NCI-H226 (cell line): Measurements from ENCODE around the gene YPEL3.
"Not testable (repeated sequence)": the region's sequence is repeated elsewhere in the genome, so short reads cannot be mapped to it uniquely, and the experiment has no call there.

Experiments
- DNase-seq: peaks from one replicate; pipeline ENCODE4 v3.0.0-alpha.2; 2015

YPEL3 gene, protein sequence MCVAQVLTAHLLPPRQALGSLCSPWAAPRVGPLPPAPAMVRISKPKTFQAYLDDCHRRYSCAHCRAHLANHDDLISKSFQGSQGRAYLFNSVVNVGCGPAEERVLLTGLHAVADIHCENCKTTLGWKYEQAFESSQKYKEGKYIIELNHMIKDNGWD

DNA sequence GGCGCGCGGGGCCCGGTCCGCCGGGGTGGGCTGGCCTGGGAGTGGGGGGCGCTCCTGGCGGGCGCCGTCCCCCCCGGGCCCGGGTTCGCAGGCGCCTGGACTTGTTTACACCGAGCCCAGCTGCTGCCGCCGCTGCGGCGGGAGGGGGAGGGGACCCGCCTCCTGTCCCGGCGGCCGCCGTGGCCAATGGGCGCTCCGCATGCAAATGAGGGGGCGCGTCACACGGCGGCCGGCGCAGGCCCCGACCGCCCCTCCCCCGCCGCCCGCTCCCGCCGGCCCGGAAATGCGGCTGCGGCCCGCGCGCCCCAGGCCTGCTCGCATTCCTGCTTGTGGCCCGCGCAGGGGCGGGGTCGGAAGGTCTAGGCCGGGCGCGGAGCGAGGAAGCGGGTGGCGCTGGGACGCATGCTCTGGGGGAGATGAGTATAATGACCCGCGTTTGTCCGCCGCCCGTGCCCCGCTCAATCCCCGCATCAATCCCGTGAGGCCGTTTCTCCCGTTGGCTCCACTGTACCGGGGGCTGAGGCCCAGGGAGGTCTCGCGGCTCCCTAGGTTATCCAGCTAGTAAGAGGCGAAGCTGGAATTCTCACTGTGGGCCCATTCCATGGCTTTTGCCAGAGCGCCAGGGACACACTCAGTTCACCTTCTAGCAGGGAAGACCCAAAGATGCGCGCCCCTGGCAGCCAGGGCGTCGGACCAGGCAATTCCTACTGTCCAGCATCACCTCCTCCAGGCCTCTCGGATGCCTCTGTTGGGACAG is at the start of gene YPEL3:
YPEL3 (minus strand) TSS at position 109 of the 757 bp plus-strand sequence. CDS start 731 bp downstream, outside the sequence.
- peak; percentile 78 for DNase-seq

- no peak for DNase-seq
These were observed 49.6 kb upstream of the YPEL3 start for GRCh38 chr16:30145657-30146056.

DNA sequence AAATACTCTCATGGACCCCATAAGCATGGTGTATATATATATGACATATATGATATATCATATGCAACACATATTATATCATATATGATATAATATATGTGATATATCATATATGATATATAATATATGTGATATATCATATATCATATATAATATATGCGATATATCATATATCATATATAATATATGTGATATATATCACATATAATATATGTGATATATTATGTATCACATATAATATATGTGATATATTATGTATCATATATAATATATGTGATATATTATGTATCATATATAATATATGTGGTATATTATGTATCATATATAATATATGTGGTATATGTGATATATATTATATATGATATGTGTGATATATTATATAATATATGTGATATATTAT is 48.9 kb upstream of the YPEL3 start:
- no peak for DNase-seq

- DNase-seq = no peak
These were observed 48.0 kb upstream of the YPEL3 start for GRCh38 chr16:30144017-30144416.

GRCh38 chr16:30143347-30143702 is 47.3 kb upstream of the YPEL3 start:
- DNase-seq = no peak

DNA sequence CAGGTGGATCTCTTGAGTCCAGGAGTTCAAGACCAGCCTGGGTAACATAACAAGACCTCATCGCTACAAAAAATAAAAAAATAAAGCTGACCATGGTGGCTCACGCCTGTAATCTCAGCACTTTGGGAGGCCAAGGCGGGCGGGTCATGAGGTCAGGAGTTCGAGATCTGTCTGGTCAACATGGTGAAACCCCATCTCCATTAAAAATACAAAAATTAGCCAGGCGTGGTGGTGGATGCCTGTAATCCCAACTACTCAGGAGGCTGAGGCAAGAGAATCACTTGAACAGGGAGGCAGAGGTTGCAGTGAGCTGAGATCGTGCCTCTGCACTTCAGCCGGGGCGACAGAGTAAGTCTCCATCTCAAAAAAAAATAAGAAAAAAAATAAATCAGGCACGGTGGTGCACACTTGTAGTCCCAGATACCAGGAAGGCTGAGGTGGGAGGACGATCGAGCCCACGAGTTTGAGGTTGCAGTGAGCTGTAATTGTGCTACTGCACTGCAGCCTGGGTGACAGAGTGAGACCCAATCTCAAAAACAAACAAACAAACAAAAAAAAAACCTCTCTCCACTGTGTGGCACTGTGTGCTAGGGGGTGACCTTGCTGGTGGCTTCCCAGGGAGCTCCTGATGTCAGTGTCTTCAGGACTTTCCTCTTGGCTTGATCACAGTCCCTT is 46.8 kb upstream of the YPEL3 start:
- DNase-seq = no peak

DNA sequence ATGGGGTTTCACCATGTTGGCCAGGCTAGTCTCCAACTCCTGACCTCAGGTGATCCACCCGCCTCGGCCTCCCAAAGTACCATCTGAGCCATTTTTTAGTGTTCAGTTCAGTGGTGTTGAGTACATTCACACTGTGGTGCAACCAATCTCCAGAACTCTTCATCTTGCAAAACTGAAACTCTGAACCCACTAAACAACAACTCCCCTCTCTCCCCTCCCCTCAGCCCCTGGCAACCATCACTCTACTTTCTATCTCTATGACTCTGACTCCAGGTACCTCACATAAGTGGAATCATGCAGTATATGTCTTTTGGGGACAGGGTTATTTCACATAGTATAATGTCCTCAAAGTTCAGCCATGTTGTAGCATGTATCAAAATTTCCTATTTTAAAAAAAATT is 45.7 kb upstream of the YPEL3 start:
- DNase-seq = no peak

- no peak for DNase-seq
These were observed 43.8 kb upstream of the YPEL3 start for GRCh38 chr16:30139583-30140481.

GRCh38 chr16:30137897-30138296 is 41.9 kb upstream of the YPEL3 start:
- DNase-seq = no peak

DNA sequence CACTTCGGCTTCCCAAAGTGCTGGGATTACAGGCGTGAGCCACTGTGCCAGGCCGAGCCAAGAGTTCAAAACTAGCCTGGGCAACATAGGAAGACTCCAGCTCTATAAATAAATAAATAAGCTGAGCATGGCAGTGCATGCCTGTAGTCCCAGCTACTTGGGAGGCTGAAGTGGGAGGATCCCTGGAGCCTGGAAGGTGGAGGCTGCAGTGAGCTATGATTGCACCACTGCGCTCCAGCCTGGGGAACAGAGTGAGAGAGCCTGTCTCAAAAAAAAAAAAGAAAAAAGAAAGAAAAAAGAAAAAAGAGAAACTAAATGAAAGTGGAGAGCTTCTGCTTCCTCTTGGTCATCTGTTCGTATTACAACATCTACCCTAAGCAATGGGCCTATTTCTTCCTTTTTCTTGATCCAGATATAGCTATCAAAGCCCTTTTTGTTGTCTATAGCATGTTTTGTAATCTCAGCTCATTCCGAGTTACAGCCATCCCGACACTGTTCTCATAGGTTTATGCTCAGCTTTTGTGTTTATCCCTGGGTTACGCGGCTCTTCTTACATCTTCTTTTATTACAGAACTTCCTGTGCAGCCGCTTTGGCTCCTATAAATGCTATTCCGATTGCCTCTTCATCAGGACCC is 41.1 kb upstream of the YPEL3 start:
- DNase-seq = no peak

DNA sequence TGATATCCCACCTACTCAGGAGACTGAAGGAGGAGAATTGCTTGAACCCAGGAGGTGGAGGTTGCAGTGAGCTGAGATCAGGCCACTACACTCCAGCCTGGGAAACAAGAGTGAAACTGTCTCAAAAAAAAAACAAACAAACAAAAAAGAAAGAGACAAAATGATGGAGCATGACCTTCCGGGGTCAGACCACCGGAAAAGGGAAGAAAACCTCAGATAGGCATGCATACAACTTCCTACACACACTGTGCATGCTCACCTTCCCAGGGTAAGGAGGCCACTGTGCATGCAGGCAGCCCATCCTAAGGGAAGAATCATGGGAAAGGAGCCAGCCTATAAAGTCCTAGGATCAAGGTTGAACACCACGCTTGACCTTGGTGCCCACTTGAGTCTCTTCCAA is 36.6 kb upstream of the YPEL3 start:
- no peak for DNase-seq

GRCh38 chr16:30131869-30132475 is 36.0 kb upstream of the YPEL3 start:
- no peak for DNase-seq

DNA sequence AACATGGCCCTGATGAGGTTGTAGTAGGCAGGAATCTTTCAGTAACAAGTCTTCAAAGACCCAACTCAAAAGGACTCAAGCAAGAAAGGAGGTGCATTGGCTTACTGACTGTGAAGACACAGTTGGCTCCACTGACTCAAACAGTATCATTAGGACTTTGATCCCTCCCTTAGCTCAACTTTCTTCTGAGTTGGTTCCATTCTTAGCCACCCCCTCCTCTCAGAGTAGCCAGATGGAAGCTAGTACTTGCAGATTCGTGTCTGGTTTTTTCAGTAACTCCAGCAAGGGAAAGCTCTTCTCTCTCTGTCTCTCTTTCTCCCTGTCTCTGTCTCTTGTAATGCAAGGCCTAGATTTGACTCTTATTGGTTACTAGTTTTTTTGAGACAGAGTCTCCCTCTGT is 32.0 kb upstream of the YPEL3 start:
- no peak for DNase-seq

- not testable (repeated sequence) for DNase-seq
These were observed 29.7 kb upstream of the YPEL3 start for GRCh38 chr16:30125690-30126089.

DNA sequence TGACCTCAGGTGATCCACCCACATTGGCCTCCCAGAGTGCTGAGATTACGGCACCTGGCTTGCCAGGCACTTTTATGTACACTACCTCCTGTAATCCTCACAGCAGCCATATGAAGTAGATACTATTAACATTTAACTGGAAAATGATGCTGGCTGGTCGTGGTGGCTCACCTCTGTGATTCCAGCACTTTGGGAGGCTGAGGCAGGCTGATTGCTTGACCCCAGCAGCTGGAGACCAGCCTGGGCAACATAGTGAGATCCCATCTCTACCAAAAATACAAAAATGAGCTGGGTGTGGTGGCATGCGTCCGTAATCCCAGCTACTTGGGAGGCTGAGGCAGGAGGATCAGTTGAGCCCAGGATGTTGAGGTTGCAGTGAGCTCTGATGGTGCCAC is 29.0 kb upstream of the YPEL3 start:
- DNase-seq = no peak

DNA sequence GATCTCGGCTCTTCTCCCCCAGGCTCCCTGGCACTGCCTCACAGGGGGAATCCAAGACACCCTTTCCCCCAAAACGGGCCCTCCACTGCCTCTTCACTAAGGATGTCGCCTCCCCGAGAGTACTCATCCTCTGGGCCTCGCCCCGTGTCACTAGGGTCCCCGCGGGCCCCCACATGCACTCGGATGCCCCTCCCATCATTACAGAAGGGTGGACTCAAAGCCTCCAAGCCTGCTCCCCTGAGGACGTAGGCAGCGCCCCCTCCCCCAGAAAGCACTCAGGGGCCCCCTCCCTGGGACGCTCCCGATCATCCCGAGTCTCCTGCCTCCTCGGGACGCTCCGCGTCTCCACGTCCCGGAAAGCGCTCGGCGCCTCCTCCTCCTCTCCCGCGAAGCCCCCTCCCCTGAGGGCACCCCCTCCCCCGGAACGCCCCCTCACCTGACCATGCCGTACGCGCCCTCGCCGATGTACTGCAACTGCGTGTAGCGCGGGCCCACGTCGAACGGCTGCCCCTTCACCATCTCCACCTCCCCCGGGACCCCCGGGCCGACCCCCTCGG is 26.7 kb upstream of the YPEL3 start:
- DNase-seq = no peak

GRCh38 chr16:30121741-30122571 is 25.9 kb upstream of the YPEL3 start:
- DNase-seq = no peak

GRCh38 chr16:30120340-30121105 is 24.5 kb upstream of the YPEL3 start:
- DNase-seq = no peak

DNA sequence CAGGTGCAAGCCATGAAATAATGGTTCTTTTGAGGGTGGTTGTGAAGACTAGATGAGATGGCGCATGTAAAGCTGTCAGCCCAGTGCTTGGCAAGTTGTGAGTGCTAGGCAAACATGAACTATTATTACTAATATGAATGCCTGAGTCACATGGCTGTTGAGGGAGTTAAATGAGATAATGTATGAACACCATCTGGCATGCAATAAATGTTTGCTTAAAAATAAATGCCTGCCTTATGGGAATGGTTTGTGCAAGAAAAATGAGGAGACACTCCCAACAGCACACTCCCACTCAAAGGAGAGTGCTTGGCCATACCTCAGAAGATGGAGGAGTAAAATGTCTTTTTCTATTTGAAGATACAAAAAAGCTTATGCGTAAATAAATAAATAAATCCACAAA is 23.4 kb upstream of the YPEL3 start:
- peak; percentile 22 for DNase-seq

- no peak for DNase-seq
These were observed 21.8 kb upstream of the YPEL3 start for GRCh38 chr16:30117768-30118167.
